CD14-positive monocyte (primary cell): ENCODE results near the gene MAL. TPM values are rescaled to one million over a fixed set of nuclear protein-coding genes. Genes with fewer than 3 reads are reported as not detected.

ENCODE experiments used
- DNase-seq, 3 donors: peaks; one replicate each; pipeline ENCODE4 v3.0.0-alpha.2; 2011 to 2022
- H2AFZ ChIP-seq: 2 replicates; pipeline ENCODE4 v1.6.0; 2012; ENCODE audit warnings: mild to moderate bottlenecking, low read depth, low read length, inconsistent platforms; ENCODE audit not compliant: insufficient read depth, poor library complexity, severe bottlenecking
- H3K27ac ChIP-seq, 2 donors: 1 replicate in 1 of 2; 2 replicates in 1 of 2; pipeline ENCODE4 v1.5.1; 2012 to 2013; ENCODE audit warnings: low read length in 2 of 2, control low read depth in 1 of 2, inconsistent platforms in 1 of 2, low read depth in 1 of 2, mild to moderate bottlenecking in 1 of 2
- H3K27me3 ChIP-seq, 2 donors: one replicate each; pipeline versions ENCODE4 v1.6.0 to v1.6.1; 2011 to 2013; ENCODE audit warnings: low read length in 2 of 2; ENCODE audit not compliant: control insufficient read depth in 2 of 2, insufficient read depth in 2 of 2
- H3K36me3 ChIP-seq, 2 donors: replicated peaks in 1 of 2; 1 replicate in 1 of 2; 2 replicates in 1 of 2; pipeline versions ENCODE4 v1.5.1 to v1.6.1; 2012 to 2013; ENCODE audit warnings: low read length in 2 of 2, control low read depth in 1 of 2, inconsistent platforms in 1 of 2, mild to moderate bottlenecking in 1 of 2; ENCODE audit not compliant: insufficient read depth in 2 of 2, control insufficient read depth in 1 of 2
- H3K4me1 ChIP-seq, 2 donors: 1 replicate in 1 of 2; 2 replicates in 1 of 2; pipeline versions ENCODE4 v1.5.1 to v1.6.1; 2012 to 2013; ENCODE audit warnings: low read length in 2 of 2, control low read depth in 1 of 2, inconsistent platforms in 1 of 2, mild to moderate bottlenecking in 1 of 2, moderate library complexity in 1 of 2; ENCODE audit not compliant: insufficient read depth in 2 of 2, control insufficient read depth in 1 of 2
- H3K4me2 ChIP-seq: replicated peaks from 2 replicates; pipeline ENCODE3; 2012; ENCODE audit warnings: low read length, moderate library complexity, mild to moderate bottlenecking; ENCODE audit not compliant: poor library complexity, severe bottlenecking; ENCODE audit errors: extremely low read depth
- H3K4me3 ChIP-seq, 3 experiments: fragments of 200-600 bp in 1 of 3; sonication (generic) in 1 of 3; replicated peaks in 1 of 3; 1 replicate in 2 of 3; 2 replicates in 1 of 3; pipeline ENCODE4 v1.5.1; 2011 to 2013; ENCODE audit warnings: low read length in 3 of 3, mild to moderate bottlenecking in 3 of 3, control low read depth in 2 of 3, low read depth in 2 of 3, inconsistent platforms in 1 of 3, moderate library complexity in 1 of 3
- H3K79me2 ChIP-seq: 2 replicates; pipeline ENCODE4 v1.6.0; 2012; ENCODE audit warnings: mild to moderate bottlenecking, control low read depth, inconsistent platforms, low read length, moderate library complexity; ENCODE audit not compliant: insufficient read depth
- H3K9ac ChIP-seq: 2 replicates; pipeline ENCODE4 v1.6.0; 2017; ENCODE audit warnings: low read length, mild to moderate bottlenecking; ENCODE audit not compliant: insufficient read depth, poor library complexity, severe bottlenecking
- H3K9me3 ChIP-seq, 2 donors: replicated peaks in 1 of 2; 1 replicate in 1 of 2; 2 replicates in 1 of 2; pipeline versions ENCODE4 v1.5.1 to v1.6.1; 2012 to 2013; ENCODE audit warnings: low read length in 2 of 2, control low read depth in 1 of 2; ENCODE audit not compliant: control insufficient read depth in 1 of 2, insufficient read depth in 1 of 2
- H4K20me1 ChIP-seq: 2 replicates; pipeline ENCODE4 v1.6.0; 2012; ENCODE audit warnings: mild to moderate bottlenecking, low read length, control low read depth, moderate library complexity; ENCODE audit not compliant: insufficient read depth
- H3K27ac Mint-ChIP-seq, 7 donors: one replicate each; pipeline ENCODE4 v1.8.0; 2020; ENCODE audit warnings: mild to moderate bottlenecking in 7 of 7, mixed read lengths in 7 of 7, moderate library complexity in 6 of 7, inconsistent platforms in 2 of 7
- H3K27me3 Mint-ChIP-seq, 3 donors: one replicate each; pipeline ENCODE4 v1.8.0; 2021 to 2022; ENCODE audit warnings: low read depth in 3 of 3, mild to moderate bottlenecking in 3 of 3, mixed read lengths in 3 of 3, moderate library complexity in 3 of 3, inconsistent platforms in 1 of 3
- H3K36me3 Mint-ChIP-seq, 2 donors: one replicate each; pipeline ENCODE4 v1.8.0; 2020; ENCODE audit warnings: mixed read lengths in 2 of 2, inconsistent platforms in 1 of 2, mild to moderate bottlenecking in 1 of 2
- H3K4me1 Mint-ChIP-seq: one replicate; pipeline ENCODE4 v1.8.0; 2020; ENCODE audit warnings: mild to moderate bottlenecking, mixed read lengths
- H3K4me3 Mint-ChIP-seq, 2 donors: one replicate each; pipeline ENCODE4 v1.8.0; 2020; ENCODE audit warnings: mild to moderate bottlenecking in 2 of 2, mixed read lengths in 2 of 2, moderate library complexity in 1 of 2
- H3K9me3 Mint-ChIP-seq, 7 donors: one replicate each; pipeline ENCODE4 v1.8.0; 2020 to 2022; ENCODE audit warnings: mixed read lengths in 7 of 7, mild to moderate bottlenecking in 6 of 7, moderate library complexity in 6 of 7, inconsistent platforms in 2 of 7
- WGBS: methylation state at CpG from one replicate; pipeline ENCODE4 v1.1.5; 2013; ENCODE audit warnings: missing lambda C conversion rate; ENCODE audit not compliant: insufficient coverage; 5-methylcytosine and 5-hydroxymethylcytosine counted together
- intact Hi-C, 2 donors: fragments of 100-400 bp; cut with micrococcal nuclease; formaldehyde crosslinking; loops; one replicate each; pipeline versions ENCODE4 v1.15.0 to v1.15.1; 2023
- polyA plus RNA-seq, 3 donors: library from polyadenylated mRNA; depleted of rRNA in 1 of 3; unstranded in 2 of 3; stranded (reverse) in 1 of 3; fragments of 300-500 nt in 2 of 3; fragments of >200 nt in 1 of 3; fragmentation: Illumina TruSeq in 2 of 3; gene quantifications; 1 replicate in 2 of 3; 2 replicates in 1 of 3; pipeline ENCODE4 v1.2.3, GENCODE V29; 2012 to 2021
- TF ChIP-seq, protein P1 (sequence below): fragments of 200-600 bp; IDR thresholded peaks from one replicate; pipeline ENCODE4 v1.8.0; 2022; ENCODE audit warnings: antibody characterized with exemption, mild to moderate bottlenecking

MAL gene
- polyA plus RNA-seq, 3 donors = 0.39 to 0.48 TPM; not detected in 1

DNA sequence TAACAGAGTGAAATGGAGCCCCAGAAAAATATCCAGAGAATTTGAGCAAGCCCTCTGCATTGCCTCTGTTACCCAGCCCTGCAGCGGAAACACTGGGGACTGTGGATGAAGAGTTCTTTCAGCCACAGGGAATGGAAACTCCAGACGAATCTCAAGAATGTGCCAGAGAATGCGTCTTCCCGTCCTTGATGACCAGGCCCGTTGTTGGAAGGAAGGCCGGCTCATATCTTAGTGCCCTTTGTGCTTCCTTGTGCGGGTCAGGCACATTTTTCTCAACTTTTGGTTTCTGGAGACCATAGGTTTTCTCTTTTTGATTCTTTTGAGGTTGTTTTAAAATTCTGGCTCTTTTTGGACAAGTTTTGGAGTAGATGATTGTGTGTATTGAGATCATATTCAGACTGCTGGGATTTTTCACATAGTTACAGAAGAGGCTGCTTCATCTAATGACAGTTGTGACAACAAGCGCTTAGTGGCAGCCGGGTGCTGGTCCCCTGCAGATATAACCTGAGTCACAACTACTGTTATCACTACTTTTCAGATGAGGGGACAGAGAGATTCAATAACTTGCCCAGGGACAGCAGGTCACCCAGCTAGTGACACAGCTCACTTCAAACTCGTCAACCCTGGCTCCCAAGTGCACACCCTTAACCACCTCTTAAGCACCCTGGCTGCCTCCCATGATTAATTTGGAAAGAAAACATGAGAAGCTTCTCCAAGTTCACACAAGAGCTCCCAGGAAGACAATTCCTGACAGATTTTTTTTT, 15.7 kb downstream of the MAL start:
- H3K9me3 ChIP-seq = no peaks in the 10 kb centered on the region
- H3K27me3 ChIP-seq = no peaks in the 10 kb centered on the region
- H3K4me2 ChIP-seq = no peak overlapping the region
- Mint-ChIP-seq H3K27me3 (peaks cover 5 to 13% (median 10%) of the 10 kb centered on the region in 3 donors), H3K27ac (no peak overlapping the region), H3K4me1 (no peaks in the 10 kb centered on the region), H3K9me3 (peaks cover 4 to 28% (median 8%) of the 10 kb centered on the region in 7 donors), H3K4me3 (no peak overlapping the region), H3K36me3 (no peaks in the 10 kb centered on the region)
- no peaks in the 10 kb centered on the region for H3K4me1 ChIP-seq
- DNase-seq = no peak
- intact Hi-C loops = no loop called here
- WGBS = 96% methylated on average over 9 of the region's 10 CpGs
- no peak overlapping the region for H3K9ac ChIP-seq
- TF ChIP-seq, protein P1, sequence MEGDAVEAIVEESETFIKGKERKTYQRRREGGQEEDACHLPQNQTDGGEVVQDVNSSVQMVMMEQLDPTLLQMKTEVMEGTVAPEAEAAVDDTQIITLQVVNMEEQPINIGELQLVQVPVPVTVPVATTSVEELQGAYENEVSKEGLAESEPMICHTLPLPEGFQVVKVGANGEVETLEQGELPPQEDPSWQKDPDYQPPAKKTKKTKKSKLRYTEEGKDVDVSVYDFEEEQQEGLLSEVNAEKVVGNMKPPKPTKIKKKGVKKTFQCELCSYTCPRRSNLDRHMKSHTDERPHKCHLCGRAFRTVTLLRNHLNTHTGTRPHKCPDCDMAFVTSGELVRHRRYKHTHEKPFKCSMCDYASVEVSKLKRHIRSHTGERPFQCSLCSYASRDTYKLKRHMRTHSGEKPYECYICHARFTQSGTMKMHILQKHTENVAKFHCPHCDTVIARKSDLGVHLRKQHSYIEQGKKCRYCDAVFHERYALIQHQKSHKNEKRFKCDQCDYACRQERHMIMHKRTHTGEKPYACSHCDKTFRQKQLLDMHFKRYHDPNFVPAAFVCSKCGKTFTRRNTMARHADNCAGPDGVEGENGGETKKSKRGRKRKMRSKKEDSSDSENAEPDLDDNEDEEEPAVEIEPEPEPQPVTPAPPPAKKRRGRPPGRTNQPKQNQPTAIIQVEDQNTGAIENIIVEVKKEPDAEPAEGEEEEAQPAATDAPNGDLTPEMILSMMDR = no peak
- H3K36me3 ChIP-seq = no peaks in the 10 kb centered on the region
- H2AFZ ChIP-seq = no peak overlapping the region
- H3K27ac ChIP-seq = no peak overlapping the region
- no peaks in the 10 kb centered on the region for H4K20me1 ChIP-seq
- H3K79me2 ChIP-seq = no peaks in the 10 kb centered on the region
- no peak overlapping the region for H3K4me3 ChIP-seq

DNA sequence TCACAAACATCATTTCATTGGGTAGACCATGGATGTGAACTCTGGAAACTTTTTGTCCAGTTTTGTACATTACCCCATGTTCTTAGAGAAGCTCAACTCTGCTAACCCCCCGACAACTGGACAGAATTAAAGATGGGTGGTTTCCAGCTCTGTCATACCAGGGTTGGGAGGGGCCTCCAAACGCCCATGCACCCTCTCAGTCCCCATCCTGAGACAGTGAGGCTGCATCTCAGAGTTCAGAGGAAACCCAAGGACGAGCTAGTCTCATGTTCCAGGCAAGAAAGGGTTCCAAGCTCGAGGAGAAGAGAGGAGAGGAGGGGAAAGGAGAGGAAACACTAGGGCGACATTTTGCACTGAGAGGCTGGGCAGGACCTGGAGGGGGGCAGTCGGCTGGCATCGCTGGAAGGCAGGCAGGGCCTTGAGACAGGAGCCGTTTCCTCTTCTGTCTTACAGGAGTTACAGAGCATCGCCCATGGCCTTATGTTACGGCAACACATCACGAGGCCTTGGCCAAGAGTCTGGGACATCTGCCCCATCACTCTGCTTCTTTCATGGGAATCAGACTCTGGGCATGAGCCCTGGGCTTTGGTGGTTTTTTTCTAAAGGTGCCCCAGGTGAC, 16.4 kb downstream of the MAL start:
- Mint-ChIP-seq H3K9me3 (peaks cover 4 to 24% (median 7%) of the 10 kb centered on the region in 7 donors), H3K4me1 (no peaks in the 10 kb centered on the region), H3K27me3 (peaks cover 6 to 10% (median 10%) of the 10 kb centered on the region in 3 donors), H3K36me3 (no peaks in the 10 kb centered on the region), H3K27ac (no peak overlapping the region), H3K4me3 (no peak overlapping the region)
- no peak overlapping the region for H3K9ac ChIP-seq
- no peaks in the 10 kb centered on the region for H3K27me3 ChIP-seq
- no peak overlapping the region for H3K4me2 ChIP-seq
- H4K20me1 ChIP-seq = no peaks in the 10 kb centered on the region
- no peaks in the 10 kb centered on the region for H3K9me3 ChIP-seq
- DNase-seq = no peak
- no peak overlapping the region for H2AFZ ChIP-seq
- H3K36me3 ChIP-seq = no peaks in the 10 kb centered on the region
- H3K79me2 ChIP-seq = no peaks in the 10 kb centered on the region
- no peak overlapping the region for H3K4me3 ChIP-seq
- 96% methylated on average over 8 of the region's 11 CpGs for WGBS
- no peak overlapping the region for H3K27ac ChIP-seq
- H3K4me1 ChIP-seq = no peaks in the 10 kb centered on the region
- TF ChIP-seq, protein P1 = no peak
- intact Hi-C loops = no loop called here
